Measurements from ENCODE around the gene RPS15. TPM values are rescaled to one million over a fixed set of nuclear protein-coding genes. Genes with fewer than 3 reads are reported as not detected.
A peak's percentile ranks its signal among the peaks of the same experiment; 100 is the strongest.

RPS15 gene
- total and polyA plus RNA-seq, 2 of the 13 experiments (the other 11 are each of a cell fraction or from before 2014, with no cell fraction given), result 695 to 1,411 TPM

DNA sequence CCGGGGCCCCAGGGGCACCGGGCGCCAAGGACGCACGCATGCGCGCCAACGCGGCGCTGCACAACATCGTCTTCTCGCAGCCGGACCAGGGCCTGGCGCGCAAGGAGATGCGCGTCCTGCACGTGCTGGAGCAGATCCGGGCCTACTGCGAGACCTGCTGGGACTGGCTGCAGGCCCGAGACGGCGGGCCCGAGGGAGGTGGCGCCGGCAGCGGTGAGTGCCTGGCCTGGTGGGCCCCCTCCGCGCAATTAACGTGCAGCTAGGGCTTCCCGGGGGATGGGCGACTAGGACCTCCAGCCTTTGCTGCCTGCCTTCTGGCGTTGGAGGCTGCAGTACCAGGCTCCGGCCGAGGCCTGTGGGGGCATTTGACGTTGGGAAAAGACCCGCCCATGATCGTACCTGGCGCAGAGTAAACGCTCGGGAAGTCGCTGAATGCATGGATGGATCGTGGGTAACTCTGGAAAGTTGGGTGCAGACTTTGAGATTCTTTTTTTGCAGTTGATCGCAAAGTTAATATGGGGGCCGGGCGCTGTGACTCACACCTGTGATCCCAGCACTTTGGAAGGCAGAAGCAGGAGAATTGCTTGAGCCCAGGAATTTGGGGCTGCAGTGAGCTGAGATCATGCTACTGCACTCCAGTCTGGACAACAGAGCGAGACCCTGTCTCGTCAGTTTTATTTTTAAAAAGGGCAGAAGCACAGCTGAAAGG lies 19.0 kb downstream of the RPS15 start:
- ATAC-seq (peak; percentile 44), DNase-seq (ENCODE audit: low spot score) (no peak), FAIRE-seq (no peak)
- Histone ChIP-seq H3K9me3 (ENCODE audit: low read length) (no peaks in the 10 kb centered on the region), H4K20me1 (ENCODE audit: insufficient read depth, low read length) (peaks cover 5% of the 10 kb centered on the region; the same call in 1 of the 2 replicates), H3K4me1 (ENCODE audit: insufficient read depth, low read length) (peaks cover 56% of the 10 kb centered on the region), H3K4me3 (replicated peaks in 1 of 3; ENCODE audit: insufficient read depth in 1 of 3, low read depth in 2 of 3, low read length in 3 of 3) (peak overlapping the region in 1 of 3 experiments; percentile 12; a peak in 2 of 6 replicates), H3K27ac (ENCODE audit: extremely low read length, insufficient read depth, low read length) (no peak overlapping the region), H3K9ac (ENCODE audit: insufficient read depth, low read depth, low read length) (no peak overlapping the region), H3K36me3 (replicated peaks in 1 of 2; ENCODE audit: control insufficient read depth in 1 of 2, insufficient read depth in 2 of 2, low read length in 2 of 2) (no peaks in the 10 kb centered on the region), H3K79me2 (ENCODE audit: insufficient read depth, low read length) (no peaks in the 10 kb centered on the region), H2AFZ (ENCODE audit: low read length) (no peak overlapping the region), H3K4me2 (ENCODE audit: low read depth, low read length) (peak overlapping the region; percentile 25), H3K27me3 (ENCODE audit: control insufficient read depth in 1 of 2, insufficient read depth in 2 of 2, low read length in 2 of 2) (peaks cover 6 to 45% of the 10 kb centered on the region in 2 experiments; a peak in 4 of 5 replicates)
- POLR2A ChIA-PET, result no interaction called here
- CTCF ChIA-PET (ENCODE audit: low intra/inter-chr PET ratio, low total read pairs), result no interaction called here
- in situ Hi-C loops (cut with HindIII; ENCODE audit: extremely low pct_ligation_motif_present, low pct_unique_long_range_greater_than_20kb) (loop anchor here (5.0 kb wide), 1 partner anchor 55 kb away; the partner anchor contains the start of gene ADAMTSL5), intact Hi-C loops (cut with micrococcal nuclease; ENCODE audit: unreplicated experiment) (no loop called here)
- no TSS peak for BruUV-seq (replicated peaks)
- WGBS (ENCODE audit: low lambda C conversion rate), result 26% methylated on average over 12 of the region's 48 CpGs
- TF ChIP-seq SRSF1 (optimal IDR thresholded peaks at IDR 0.05; ENCODE audit: low read depth, low read length), result no peak
- no peak for TF ChIP-seq DDIT3 (CRISPR knock-in tag; IDR thresholded peaks at IDR 0.05)
- TF ChIP-seq SAP130 (CRISPR knock-in tag; IDR thresholded peaks at IDR 0.05; ENCODE audit: low read depth), result no peak
- TF ChIP-seq KDM2A (CRISPR knock-in tag; IDR thresholded peaks at IDR 0.05; ENCODE audit: borderline replicate concordance, low read depth), result peak; percentile 96
- TF ChIP-seq ZNF343 (CRISPR knock-in tag; IDR thresholded peaks at IDR 0.05), result no peak
- TF ChIP-seq, protein P1, sequence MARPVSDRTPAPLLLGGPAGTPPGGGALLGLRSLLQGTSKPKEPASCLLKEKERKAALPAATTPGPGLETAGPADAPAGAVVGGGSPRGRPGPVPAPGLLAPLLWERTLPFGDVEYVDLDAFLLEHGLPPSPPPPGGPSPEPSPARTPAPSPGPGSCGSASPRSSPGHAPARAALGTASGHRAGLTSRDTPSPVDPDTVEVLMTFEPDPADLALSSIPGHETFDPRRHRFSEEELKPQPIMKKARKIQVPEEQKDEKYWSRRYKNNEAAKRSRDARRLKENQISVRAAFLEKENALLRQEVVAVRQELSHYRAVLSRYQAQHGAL (CRISPR knock-in tag; IDR thresholded peaks at IDR 0.05; ENCODE audit: not compliant biosample characterization), result no peak
- no peak for TF ChIP-seq SKIL (CRISPR knock-in tag; IDR thresholded peaks at IDR 0.05; ENCODE audit: borderline replicate concordance)
- TF ChIP-seq ZNF792 (CRISPR knock-in tag; IDR thresholded peaks at IDR 0.05), result no peak
- no peak for TF ChIP-seq ZBTB7A (CRISPR knock-in tag; IDR thresholded peaks at IDR 0.05)
- TF ChIP-seq, protein P2, sequence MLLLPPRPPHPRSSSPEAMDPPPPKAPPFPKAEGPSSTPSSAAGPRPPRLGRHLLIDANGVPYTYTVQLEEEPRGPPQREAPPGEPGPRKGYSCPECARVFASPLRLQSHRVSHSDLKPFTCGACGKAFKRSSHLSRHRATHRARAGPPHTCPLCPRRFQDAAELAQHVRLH (CRISPR knock-in tag; IDR thresholded peaks at IDR 0.05; ENCODE audit: borderline replicate concordance, low read depth), result no peak
- no peak for TF ChIP-seq MIER2 (CRISPR knock-in tag; IDR thresholded peaks at IDR 0.05)
- peak; percentile 57 for TF ChIP-seq ZFX (CRISPR knock-in tag; IDR thresholded peaks at IDR 0.05; ENCODE audit: low read depth)
- TF ChIP-seq EED (CRISPR knock-in tag; IDR thresholded peaks at IDR 0.05), result no peak
- peak; percentile 54; the same call in 1 of the 2 replicates for TF ChIP-seq ZNF253 (CRISPR knock-in tag; IDR thresholded peaks at IDR 0.05; ENCODE audit: borderline replicate concordance)
- no peak for TF ChIP-seq ZNF232 (CRISPR knock-in tag; IDR thresholded peaks at IDR 0.05; ENCODE audit: borderline replicate concordance)
- no peak for TF ChIP-seq RORA (CRISPR knock-in tag; IDR thresholded peaks at IDR 0.05)
- TF ChIP-seq SIX4 (CRISPR knock-in tag; IDR thresholded peaks at IDR 0.05), result no peak
- TF ChIP-seq IKZF4 (CRISPR knock-in tag; IDR thresholded peaks at IDR 0.05; ENCODE audit: borderline replicate concordance, low read depth, not compliant biosample characterization), result no peak
- TF ChIP-seq, protein P3, sequence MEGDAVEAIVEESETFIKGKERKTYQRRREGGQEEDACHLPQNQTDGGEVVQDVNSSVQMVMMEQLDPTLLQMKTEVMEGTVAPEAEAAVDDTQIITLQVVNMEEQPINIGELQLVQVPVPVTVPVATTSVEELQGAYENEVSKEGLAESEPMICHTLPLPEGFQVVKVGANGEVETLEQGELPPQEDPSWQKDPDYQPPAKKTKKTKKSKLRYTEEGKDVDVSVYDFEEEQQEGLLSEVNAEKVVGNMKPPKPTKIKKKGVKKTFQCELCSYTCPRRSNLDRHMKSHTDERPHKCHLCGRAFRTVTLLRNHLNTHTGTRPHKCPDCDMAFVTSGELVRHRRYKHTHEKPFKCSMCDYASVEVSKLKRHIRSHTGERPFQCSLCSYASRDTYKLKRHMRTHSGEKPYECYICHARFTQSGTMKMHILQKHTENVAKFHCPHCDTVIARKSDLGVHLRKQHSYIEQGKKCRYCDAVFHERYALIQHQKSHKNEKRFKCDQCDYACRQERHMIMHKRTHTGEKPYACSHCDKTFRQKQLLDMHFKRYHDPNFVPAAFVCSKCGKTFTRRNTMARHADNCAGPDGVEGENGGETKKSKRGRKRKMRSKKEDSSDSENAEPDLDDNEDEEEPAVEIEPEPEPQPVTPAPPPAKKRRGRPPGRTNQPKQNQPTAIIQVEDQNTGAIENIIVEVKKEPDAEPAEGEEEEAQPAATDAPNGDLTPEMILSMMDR (CRISPR knock-in tag; IDR thresholded peaks at IDR 0.05), result peak; percentile 26; the same call in 1 of the 2 replicates
- TF ChIP-seq ZNF569 (CRISPR knock-in tag; IDR thresholded peaks at IDR 0.05; ENCODE audit: borderline replicate concordance), result no peak
